ENCODE results near the gene ZNF593.

Gene ZNF593

GRCh38 chr1:26169669-26170471 is at the start of gene ZNF593:
Gene ZNF593 (plus strand): TSS chr1:26169908. CDS start chr1:26169984, 76 bp downstream.
- peak; percentile 87 to 94 for DNase-seq

- no peak for DNase-seq
Measured at GRCh38 chr1:26121854-26122773, 47.6 kb upstream of the ZNF593 start.

GRCh38 chr1:26122988-26123973 is 46.4 kb upstream of the ZNF593 start:
- no peak for DNase-seq

GRCh38 chr1:26124418-26125331 is 45.0 kb upstream of the ZNF593 start:
- no peak for DNase-seq

GRCh38 chr1:26125382-26125781 is 44.3 kb upstream of the ZNF593 start:
- DNase-seq = no peak

- no peak for DNase-seq
Measured at GRCh38 chr1:26125946-26126320, 43.8 kb upstream of the ZNF593 start.

- peak; percentile 79 to 85 for DNase-seq
Measured at GRCh38 chr1:26126321-26127084, 43.2 kb upstream of the ZNF593 start.

GRCh38 chr1:26127235-26128163 is 42.2 kb upstream of the ZNF593 start:
- DNase-seq = peak; percentile 21

- no peak for DNase-seq
Measured at GRCh38 chr1:26129778-26130177, 39.9 kb upstream of the ZNF593 start.

GRCh38 chr1:26130695-26131094 is 39.0 kb upstream of the ZNF593 start:
- no peak for DNase-seq

- no peak for DNase-seq
Measured at GRCh38 chr1:26132128-26132833, 37.4 kb upstream of the ZNF593 start.

GRCh38 chr1:26132834-26133167 is 36.9 kb upstream of the ZNF593 start:
- no peak for DNase-seq

GRCh38 chr1:26134466-26134865 is 35.2 kb upstream of the ZNF593 start:
- no peak for DNase-seq

- DNase-seq = no peak
Measured at GRCh38 chr1:26138974-26139558, 30.6 kb upstream of the ZNF593 start.

GRCh38 chr1:26142159-26142558 is 27.5 kb upstream of the ZNF593 start:
- DNase-seq = no peak

- DNase-seq = peak; percentile 80 to 85
Measured at GRCh38 chr1:26145041-26145959, 24.4 kb upstream of the ZNF593 start.

- DNase-seq = no peak
Measured at GRCh38 chr1:26145960-26146294, 23.8 kb upstream of the ZNF593 start.

- DNase-seq = no peak
Measured at GRCh38 chr1:26148887-26149286, 20.8 kb upstream of the ZNF593 start.

All from Kasumi-1 (cell line).